ENCODE results near the gene ZNF569.

DNA sequence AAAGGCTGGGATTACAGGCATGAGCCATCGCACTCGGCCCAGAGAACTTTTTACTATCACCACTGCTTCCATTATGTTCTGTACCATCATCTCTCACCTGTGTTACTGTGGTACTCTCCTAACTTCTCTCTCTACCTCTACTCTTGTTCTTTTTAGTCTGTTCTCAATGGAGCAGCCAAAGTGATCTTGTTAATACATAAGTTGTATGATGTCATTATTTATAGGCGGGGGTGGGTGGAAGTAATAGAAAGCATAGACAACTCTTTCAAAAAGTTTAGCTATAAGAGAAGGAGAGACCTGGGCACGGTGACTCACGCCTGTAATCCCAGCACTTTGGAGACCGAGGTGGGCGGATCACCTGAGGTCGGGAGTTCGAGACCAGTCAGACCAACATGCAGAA lies 4.9 kb upstream of the ZNF569 start:
- TF ChIP-seq CBFB (CRISPR knock-in tag; IDR thresholded peaks at IDR 0.05; ENCODE audit: low read depth) (no peak), CTCF (IDR thresholded peaks at IDR 0.05) (no peak), ZNF232 (CRISPR knock-in tag; IDR thresholded peaks at IDR 0.05) (no peak), ZMAT4 (CRISPR knock-in tag; IDR thresholded peaks at IDR 0.05) (no peak)
